T47D (cell line): Measurements from ENCODE around the gene CERS6.
A peak's percentile ranks its signal among the peaks of the same experiment; 100 is the strongest.

Experiments used
- DNase-seq, 2 experiments: peaks; one replicate each; pipeline versions ENCODE4 v3.0.0 to v3.0.0-alpha.2; 2011 to 2012; ENCODE audit warnings: low read depth in 1 of 2, low spot score in 1 of 2
- JUND ChIP-seq: IDR thresholded peaks from 2 replicates; pipeline ENCODE4 v1.6.1; 2012; ENCODE audit warnings: low read depth
- in situ Hi-C: cut with HindIII; loops from 2 replicates; pipeline ENCODE4 v1.10.0; 2016; ENCODE audit warnings: low sequenced_read_pairs, low pct_unique_long_range_greater_than_20kb

Gene CERS6

GRCh38 chr2:168450171-168450570 lies 5.9 kb upstream of the CERS6 start:
- DNase-seq: no peak
- no peak for TF ChIP-seq JUND
- in situ Hi-C loops: no loop called here

DNA sequence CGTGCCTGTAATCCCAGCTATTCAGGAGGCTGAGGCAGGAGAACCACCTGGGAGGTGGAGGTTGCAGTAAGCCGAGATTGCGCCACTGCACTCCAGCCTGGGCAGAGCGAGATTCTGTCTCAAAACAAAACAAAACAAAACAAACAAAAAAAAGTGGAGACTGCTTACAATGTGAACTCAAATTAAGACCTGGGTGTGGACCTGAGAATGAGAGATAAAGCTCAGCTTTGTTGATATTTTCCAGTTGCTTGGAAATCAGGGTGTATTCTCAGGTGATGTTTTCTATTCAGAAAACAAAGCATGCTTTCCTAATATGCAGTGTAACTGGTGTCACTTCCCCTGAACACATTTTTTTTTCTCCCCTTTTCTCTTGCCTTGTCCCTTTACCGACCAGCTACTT lies 5.3 kb upstream of the CERS6 start:
- in situ Hi-C loops: no loop called here
- no peak for TF ChIP-seq JUND
- no peak for DNase-seq

DNA sequence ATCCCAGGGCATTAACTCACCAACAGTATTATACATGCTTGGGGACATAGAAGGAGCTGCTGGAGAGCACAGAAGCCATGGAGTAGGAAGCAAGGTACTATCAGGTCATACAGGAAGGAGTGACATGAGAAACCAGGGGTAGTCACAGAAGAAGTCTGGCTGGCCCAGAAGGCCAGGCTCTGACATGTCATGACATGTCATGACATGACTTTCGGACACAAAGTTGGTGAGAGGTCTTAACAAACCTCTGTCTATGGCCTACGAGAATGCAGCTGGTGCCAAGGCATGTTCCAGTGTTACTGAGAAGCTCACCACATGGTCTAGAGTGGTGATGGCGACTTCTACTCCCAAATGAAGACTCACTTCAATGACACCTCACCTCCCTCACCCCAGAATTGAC lies 3.3 kb upstream of the CERS6 start:
- no peak for TF ChIP-seq JUND
- in situ Hi-C loops: no loop called here
- no peak for DNase-seq

DNA sequence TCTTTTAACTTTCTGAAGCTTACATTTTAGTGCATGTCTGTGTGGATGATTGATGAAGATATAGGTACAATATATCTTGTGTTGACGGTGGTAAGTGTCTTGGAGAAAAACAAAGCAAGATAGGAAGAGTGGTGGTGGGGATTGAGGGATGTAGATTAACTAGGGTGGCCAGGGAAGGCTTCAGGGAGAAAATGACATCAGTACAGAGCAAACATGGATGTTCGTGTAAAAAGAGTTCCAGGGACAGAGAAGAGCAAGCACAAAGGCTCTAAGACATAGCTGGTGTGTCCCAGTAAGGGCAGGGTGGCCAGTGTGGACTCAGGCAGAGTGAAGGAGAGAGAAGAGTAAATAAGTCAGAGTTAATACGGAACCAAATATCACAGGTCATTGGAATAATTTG lies 2.7 kb upstream of the CERS6 start:
- DNase-seq: no peak
- in situ Hi-C loops: no loop called here
- TF ChIP-seq JUND: no peak

DNA sequence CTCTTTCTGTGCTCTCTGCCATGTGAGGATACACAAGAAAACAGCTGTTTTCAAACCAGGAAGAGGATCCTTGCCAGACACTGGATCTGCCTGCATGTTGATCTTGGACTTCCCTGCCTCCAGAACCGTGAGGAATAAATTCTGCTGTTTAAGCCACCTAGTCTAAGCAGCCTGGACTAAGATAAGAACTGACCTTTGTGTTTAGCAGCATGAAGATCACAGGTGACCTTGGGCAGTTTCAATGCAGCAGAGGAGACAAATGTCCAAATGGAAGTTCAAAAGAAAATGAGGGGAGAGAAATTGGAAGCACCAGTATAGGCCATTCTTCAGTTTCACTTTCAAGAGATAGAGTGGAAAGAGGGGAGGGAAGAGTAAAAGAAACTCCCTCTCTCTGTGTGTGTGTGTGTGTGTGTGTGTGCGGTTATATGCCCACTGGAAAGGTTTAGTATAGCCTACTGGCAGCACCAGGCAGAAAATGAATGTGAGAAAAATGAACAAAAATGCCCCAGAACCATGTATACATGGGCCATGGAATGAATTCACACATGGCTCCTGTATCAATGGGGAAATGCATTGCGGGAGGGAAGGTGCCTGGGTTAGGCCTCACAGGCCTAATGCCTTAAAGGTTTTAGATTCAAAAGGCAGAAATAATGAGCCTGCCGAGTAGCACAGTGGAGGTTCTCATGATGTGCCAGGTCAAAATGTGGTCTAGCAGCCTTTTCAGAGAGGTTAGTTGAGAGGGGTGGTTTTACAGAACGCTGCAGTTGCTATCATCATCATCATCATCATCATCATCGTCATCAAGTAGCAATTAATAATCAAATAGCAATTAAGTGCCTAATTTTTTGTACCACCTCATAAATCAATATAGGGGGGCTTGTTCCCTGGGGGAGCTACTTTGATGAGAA lies 1.1 kb upstream of the CERS6 start:
- no peak for TF ChIP-seq JUND
- in situ Hi-C loops: no loop called here
- DNase-seq: no peak

DNA sequence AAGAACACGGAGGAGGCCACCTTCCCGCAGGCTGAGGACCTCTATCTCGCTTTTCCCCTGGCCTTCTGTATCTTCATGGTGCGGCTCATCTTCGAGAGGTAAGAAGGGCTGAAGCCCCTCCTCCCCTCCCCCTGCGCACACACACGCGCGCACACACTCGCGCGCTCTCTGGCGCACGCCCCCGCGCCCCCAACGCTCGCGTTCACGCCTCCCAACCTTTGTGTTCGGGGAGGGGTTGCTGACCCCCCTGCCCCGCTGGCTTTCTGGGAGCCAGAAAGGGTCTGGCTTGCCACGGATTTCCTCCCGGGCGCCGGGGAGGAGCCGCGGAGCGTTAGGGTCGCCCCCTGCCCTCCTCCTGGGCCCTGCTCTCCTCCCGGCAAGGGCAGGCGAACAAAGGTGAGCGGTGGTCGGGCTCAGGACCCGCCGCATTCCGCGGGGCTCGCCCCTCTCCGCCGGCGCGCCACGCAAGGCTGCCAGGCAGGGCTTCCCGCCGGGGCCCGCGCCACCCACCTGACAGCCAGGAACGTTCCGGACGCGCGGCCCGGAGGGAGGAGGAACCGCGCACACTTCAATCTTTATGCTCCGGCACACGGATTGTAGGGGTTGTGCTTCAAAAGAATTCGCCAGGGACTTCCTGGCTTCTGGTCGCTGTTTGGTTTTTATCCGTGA lies 583 bp downstream of the CERS6 start:
- in situ Hi-C loops: no loop called here
- peak; percentile 10 to 49 for DNase-seq
- no peak for TF ChIP-seq JUND

GRCh38 chr2:168457190-168457895 lies 1.3 kb downstream of the CERS6 start:
- peak in 1 of 2 experiments; percentile 4 for DNase-seq
- in situ Hi-C loops: no loop called here
- TF ChIP-seq JUND: no peak

GRCh38 chr2:168458139-168458538 lies 2.1 kb downstream of the CERS6 start:
- DNase-seq: no peak
- in situ Hi-C loops: no loop called here

DNA sequence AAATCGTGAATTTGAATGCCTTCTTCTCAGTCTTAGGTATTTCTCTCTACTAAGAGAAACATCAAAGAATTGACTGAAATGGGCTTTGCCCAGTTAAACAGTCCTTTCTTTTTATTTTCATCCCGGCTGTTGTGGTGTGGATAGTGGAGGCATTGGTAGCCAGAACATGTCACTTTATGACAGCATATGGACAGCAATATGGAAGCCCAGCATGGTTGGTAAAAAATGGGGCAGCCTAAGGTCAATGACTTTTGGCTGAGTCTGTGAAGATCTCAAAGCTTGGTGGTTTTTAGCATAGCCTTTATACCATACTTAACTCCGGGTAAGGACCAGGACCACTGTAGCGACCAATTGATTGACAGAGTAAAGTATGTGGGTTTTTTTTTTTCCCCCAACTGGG lies 3.2 kb downstream of the CERS6 start:
- in situ Hi-C loops: no loop called here
- no peak for TF ChIP-seq JUND
- DNase-seq: no peak

More at GRCh38 chr2:168458139-168458538, 2.1 kb downstream of the CERS6 start:
- TF ChIP-seq JUND: no peak

GRCh38 chr2:168460571-168460970 lies 4.5 kb downstream of the CERS6 start:
- TF ChIP-seq JUND: no peak
- in situ Hi-C loops: no loop called here
- no peak for DNase-seq

DNA sequence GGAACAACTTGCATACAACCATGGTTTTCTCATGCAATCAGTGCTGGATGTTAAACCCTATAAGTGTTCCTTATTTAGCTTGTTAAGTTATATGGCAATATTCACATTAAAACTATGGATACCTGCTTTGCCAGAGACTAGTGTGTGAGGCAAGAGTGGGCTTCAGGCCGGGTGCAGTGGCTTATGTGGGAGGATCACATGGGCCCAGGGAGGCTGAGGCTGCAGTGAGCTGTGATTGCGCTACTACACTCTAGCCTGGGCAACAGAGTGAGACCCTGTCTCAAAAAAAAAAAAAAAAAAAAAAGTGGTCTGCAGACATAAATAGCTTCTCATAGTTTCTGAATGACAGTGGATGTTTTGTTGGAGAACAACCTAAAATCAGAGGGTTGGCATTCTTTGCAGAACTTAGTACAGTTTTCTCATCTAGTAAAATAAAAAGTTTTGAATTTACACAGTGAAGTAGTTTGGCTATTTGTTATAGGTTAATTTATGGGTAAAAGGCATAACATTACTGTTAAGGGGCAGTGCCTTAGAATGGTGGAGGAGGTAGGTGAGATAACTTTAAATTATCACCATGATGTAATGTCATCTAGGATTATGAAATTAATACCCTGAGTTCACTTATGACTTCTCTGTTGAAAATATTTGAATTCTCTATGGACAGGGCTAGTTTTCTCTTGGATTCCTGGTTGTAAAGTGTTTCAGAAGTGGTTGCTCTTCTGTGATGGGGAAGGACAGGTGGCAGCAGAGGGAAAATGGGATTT lies 5.3 kb downstream of the CERS6 start:
- TF ChIP-seq JUND: no peak
- no peak for DNase-seq
- in situ Hi-C loops: no loop called here

- TF ChIP-seq JUND: no peak
- no peak for DNase-seq
- in situ Hi-C loops: no loop called here
These were observed 5.9 kb downstream of the CERS6 start for GRCh38 chr2:168461942-168462331.
